A549 (cell line): ENCODE measurements around the gene ARHGAP26.
A peak's percentile ranks its signal among the peaks of the same experiment; 100 is the strongest.

Experiments used
- CHD2 ChIP-seq: fragments of 150-350 bp; IDR thresholded peaks from 2 replicates; pipeline ENCODE4 v1.6.1; 2014; ENCODE audit warnings: low read length; ENCODE audit not compliant: partially characterized antibody
- EP300 ChIP-seq, 2 experiments: fragments of >200 bp; sonication (Bioruptor Twin); formaldehyde crosslinking; IDR thresholded peaks; 2 replicates in 1 of 2; 3 replicates in 1 of 2; pipeline ENCODE4 v1.6.1; 2016 to 2017
- HEYL ChIP-seq: fragments of 250-450 bp; sonication (Bioruptor Pico); IDR thresholded peaks from 2 replicates; pipeline ENCODE4 v1.8.0; 2021; ENCODE audit warnings: mild to moderate bottlenecking, moderate library complexity
- MYC ChIP-seq: IDR thresholded peaks from 2 replicates; pipeline ENCODE4 v1.6.1; 2012; ENCODE audit warnings: mild to moderate bottlenecking, inconsistent platforms, low read length, improper control_type of control experiment, borderline replicate concordance
- SMC3 ChIP-seq: fragments of >200 bp; sonication (Bioruptor Twin); formaldehyde crosslinking; IDR thresholded peaks from 3 replicates; pipeline ENCODE4 v1.6.1; 2018; ENCODE audit warnings: inconsistent platforms
- TF ChIP-seq, protein P1 (sequence below): fragments of >200 bp; sonication (Bioruptor Twin); formaldehyde crosslinking; IDR thresholded peaks from 3 replicates; pipeline ENCODE4 v1.5.1; 2016

DNA sequence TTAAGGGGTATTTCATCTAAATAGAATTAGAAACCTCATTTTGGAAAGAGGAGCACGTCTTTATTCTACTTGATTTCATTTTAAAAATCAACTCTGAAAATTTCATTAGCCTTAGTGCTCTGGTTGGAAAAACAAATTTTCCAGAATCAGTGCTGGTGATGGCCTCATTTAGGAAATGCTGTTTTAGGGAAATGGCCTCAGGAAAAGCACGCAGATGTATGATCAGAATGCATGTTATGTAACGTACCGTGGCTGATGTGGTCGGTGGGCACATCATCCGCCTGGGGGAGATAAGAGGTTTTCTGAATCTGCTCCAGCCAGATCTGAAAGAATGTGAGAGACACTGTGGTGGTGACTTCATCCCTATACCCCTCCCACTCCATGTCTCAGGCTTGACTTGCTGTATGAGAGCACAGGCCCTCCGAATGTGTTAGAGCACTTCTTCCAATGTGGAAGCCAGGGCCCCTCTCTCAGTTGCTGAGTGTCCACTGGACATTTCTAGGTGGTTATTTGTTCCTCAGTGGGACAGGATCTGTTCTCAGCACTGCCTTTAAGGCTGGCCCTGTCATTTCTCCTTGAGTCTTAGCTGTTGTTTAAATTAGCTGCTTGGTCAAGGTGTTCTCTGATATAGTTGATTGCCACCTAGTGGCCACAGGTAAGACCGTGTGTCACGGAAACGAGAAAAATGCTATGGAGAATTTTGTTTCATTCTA is 96.5 kb downstream of the ARHGAP26 start:
- TF ChIP-seq, protein P1, sequence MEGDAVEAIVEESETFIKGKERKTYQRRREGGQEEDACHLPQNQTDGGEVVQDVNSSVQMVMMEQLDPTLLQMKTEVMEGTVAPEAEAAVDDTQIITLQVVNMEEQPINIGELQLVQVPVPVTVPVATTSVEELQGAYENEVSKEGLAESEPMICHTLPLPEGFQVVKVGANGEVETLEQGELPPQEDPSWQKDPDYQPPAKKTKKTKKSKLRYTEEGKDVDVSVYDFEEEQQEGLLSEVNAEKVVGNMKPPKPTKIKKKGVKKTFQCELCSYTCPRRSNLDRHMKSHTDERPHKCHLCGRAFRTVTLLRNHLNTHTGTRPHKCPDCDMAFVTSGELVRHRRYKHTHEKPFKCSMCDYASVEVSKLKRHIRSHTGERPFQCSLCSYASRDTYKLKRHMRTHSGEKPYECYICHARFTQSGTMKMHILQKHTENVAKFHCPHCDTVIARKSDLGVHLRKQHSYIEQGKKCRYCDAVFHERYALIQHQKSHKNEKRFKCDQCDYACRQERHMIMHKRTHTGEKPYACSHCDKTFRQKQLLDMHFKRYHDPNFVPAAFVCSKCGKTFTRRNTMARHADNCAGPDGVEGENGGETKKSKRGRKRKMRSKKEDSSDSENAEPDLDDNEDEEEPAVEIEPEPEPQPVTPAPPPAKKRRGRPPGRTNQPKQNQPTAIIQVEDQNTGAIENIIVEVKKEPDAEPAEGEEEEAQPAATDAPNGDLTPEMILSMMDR, result peak; percentile 89
- no peak for TF ChIP-seq HEYL (CRISPR knock-in tag)
- no peak for TF ChIP-seq CHD2
- TF ChIP-seq MYC, result no peak
- TF ChIP-seq SMC3, result peak; percentile 94
- no peak for TF ChIP-seq EP300 (IDR thresholded peaks at IDR 0.05)
